ENCODE measurements around the gene ZDHHC12. TPM values are rescaled to one million over a fixed set of nuclear protein-coding genes. Genes with fewer than 3 reads are reported as not detected.
A peak's percentile ranks its signal among the peaks of the same experiment; 100 is the strongest.

The ZDHHC12 gene
- total and polyA plus RNA-seq, 2 of the 13 experiments (the other 11 are each of a cell fraction or from before 2014, with no cell fraction given) = 25.4 to 28.0 TPM

DNA sequence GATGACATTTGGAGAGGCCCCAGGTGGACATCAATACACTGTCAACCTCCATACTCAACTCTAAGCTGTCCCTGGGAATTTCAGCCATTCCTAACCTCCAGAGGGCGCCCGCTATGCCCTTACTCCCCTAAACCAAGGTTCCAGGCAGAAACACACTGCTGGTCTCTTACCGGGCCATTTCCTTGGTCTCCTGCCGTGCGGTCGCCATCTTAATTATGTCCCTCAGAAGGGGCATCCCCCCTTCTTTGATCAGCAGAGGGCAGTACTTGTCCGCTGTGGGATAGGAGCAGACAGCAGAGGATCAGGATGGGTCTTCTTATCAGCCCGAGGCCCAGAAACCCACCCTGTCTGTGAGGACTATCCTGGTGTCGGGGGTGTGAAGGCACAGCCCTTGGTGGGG lies 9.3 kb upstream of the ZDHHC12 start:
- H3K9ac ChIP-seq (ENCODE audit: insufficient read depth, low read depth, low read length) = peak overlapping the region; percentile 1; the same call in 1 of the 2 replicates
- WGBS (ENCODE audit: low lambda C conversion rate) = 61% methylated on average over 3 of the region's 9 CpGs
- in situ Hi-C loops (cut with HindIII; ENCODE audit: extremely low pct_ligation_motif_present, low pct_unique_long_range_greater_than_20kb) = no loop called here
- H3K4me2 ChIP-seq (ENCODE audit: low read depth, low read length) = peak overlapping the region; percentile 69
- peak overlapping the region in 1 of 3 experiments; percentile 32; a peak in 1 of 6 replicates for H3K4me3 ChIP-seq (replicated peaks in 1 of 3; ENCODE audit: insufficient read depth in 1 of 3, low read depth in 2 of 3, low read length in 3 of 3)
- no TSS peak for BruUV-seq (replicated peaks)
- H2AFZ ChIP-seq (ENCODE audit: low read length) = no peak overlapping the region
- ChIA-PET CTCF (ENCODE audit: low intra/inter-chr PET ratio, low total read pairs) (interaction anchor here (0.7 to 1.7 kb wide), 6 partner anchors 31 to 195 kb away, joined by 4 to 17 read pairs (median 4); partner anchors contain the start of genes PKN3, TBC1D13 and ZER1), POLR2A (interaction anchor here (0.6 to 2.1 kb wide), 5 partner anchors 9 to 96 kb away, joined by 3 to 8 read pairs (median 4); partner anchors contain the start of genes ENDOG, SPOUT1 and ZDHHC12)
- ATAC-seq (peak; percentile 91), DNase-seq (ENCODE audit: low spot score) (peak; percentile 91), FAIRE-seq (peak; percentile 97)
- no peaks in the 10 kb centered on the region for H3K9me3 ChIP-seq (ENCODE audit: low read length)
- no peaks in the 10 kb centered on the region for H3K36me3 ChIP-seq (replicated peaks in 1 of 2; ENCODE audit: control insufficient read depth in 1 of 2, insufficient read depth in 2 of 2, low read length in 2 of 2)
- no peaks in the 10 kb centered on the region for H3K27me3 ChIP-seq (ENCODE audit: control insufficient read depth in 1 of 2, insufficient read depth in 2 of 2, low read length in 2 of 2)
- H3K79me2 ChIP-seq (ENCODE audit: insufficient read depth, low read length) = no peaks in the 10 kb centered on the region
- intact Hi-C loops (cut with micrococcal nuclease; ENCODE audit: unreplicated experiment) = loop anchor here (1.0 to 2.0 kb wide), 2 partner anchors 38 to 54 kb away; partner anchors contain the start of genes TBC1D13 and ZER1
- H4K20me1 ChIP-seq (ENCODE audit: insufficient read depth, low read length) = no peaks in the 10 kb centered on the region
- H3K4me1 ChIP-seq (ENCODE audit: insufficient read depth, low read length) = peaks cover 14% of the 10 kb centered on the region
- peak overlapping the region; percentile 14 for H3K27ac ChIP-seq (ENCODE audit: extremely low read length, insufficient read depth, low read length)
- TF ChIP-seq, protein P1, sequence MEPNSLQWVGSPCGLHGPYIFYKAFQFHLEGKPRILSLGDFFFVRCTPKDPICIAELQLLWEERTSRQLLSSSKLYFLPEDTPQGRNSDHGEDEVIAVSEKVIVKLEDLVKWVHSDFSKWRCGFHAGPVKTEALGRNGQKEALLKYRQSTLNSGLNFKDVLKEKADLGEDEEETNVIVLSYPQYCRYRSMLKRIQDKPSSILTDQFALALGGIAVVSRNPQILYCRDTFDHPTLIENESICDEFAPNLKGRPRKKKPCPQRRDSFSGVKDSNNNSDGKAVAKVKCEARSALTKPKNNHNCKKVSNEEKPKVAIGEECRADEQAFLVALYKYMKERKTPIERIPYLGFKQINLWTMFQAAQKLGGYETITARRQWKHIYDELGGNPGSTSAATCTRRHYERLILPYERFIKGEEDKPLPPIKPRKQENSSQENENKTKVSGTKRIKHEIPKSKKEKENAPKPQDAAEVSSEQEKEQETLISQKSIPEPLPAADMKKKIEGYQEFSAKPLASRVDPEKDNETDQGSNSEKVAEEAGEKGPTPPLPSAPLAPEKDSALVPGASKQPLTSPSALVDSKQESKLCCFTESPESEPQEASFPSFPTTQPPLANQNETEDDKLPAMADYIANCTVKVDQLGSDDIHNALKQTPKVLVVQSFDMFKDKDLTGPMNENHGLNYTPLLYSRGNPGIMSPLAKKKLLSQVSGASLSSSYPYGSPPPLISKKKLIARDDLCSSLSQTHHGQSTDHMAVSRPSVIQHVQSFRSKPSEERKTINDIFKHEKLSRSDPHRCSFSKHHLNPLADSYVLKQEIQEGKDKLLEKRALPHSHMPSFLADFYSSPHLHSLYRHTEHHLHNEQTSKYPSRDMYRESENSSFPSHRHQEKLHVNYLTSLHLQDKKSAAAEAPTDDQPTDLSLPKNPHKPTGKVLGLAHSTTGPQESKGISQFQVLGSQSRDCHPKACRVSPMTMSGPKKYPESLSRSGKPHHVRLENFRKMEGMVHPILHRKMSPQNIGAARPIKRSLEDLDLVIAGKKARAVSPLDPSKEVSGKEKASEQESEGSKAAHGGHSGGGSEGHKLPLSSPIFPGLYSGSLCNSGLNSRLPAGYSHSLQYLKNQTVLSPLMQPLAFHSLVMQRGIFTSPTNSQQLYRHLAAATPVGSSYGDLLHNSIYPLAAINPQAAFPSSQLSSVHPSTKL (CRISPR knock-in tag; IDR thresholded peaks at IDR 0.05) = peak; percentile 30; the same call in 1 of the 2 replicates
- TF ChIP-seq FOXA3 (CRISPR knock-in tag; IDR thresholded peaks at IDR 0.05) (peak; percentile 56), HMGA1 (CRISPR knock-in tag; conservative IDR thresholded peaks at IDR 0.05) (no peak), GATA4 (IDR thresholded peaks at IDR 0.05; ENCODE audit: borderline replicate concordance, low read depth) (no peak), YY1 (IDR thresholded peaks at IDR 0.05; ENCODE audit: insufficient read depth, insufficient replicate concordance, low read depth, low read length) (peak; percentile 93), ZNF546 (CRISPR knock-in tag; conservative IDR thresholded peaks at IDR 0.05) (no peak), NONO (IDR thresholded peaks at IDR 0.05) (no peak), NONO (CRISPR knock-in tag; conservative IDR thresholded peaks at IDR 0.05) (peak; percentile 48; the same call in 1 of the 2 replicates)
- TF ChIP-seq, protein P2, sequence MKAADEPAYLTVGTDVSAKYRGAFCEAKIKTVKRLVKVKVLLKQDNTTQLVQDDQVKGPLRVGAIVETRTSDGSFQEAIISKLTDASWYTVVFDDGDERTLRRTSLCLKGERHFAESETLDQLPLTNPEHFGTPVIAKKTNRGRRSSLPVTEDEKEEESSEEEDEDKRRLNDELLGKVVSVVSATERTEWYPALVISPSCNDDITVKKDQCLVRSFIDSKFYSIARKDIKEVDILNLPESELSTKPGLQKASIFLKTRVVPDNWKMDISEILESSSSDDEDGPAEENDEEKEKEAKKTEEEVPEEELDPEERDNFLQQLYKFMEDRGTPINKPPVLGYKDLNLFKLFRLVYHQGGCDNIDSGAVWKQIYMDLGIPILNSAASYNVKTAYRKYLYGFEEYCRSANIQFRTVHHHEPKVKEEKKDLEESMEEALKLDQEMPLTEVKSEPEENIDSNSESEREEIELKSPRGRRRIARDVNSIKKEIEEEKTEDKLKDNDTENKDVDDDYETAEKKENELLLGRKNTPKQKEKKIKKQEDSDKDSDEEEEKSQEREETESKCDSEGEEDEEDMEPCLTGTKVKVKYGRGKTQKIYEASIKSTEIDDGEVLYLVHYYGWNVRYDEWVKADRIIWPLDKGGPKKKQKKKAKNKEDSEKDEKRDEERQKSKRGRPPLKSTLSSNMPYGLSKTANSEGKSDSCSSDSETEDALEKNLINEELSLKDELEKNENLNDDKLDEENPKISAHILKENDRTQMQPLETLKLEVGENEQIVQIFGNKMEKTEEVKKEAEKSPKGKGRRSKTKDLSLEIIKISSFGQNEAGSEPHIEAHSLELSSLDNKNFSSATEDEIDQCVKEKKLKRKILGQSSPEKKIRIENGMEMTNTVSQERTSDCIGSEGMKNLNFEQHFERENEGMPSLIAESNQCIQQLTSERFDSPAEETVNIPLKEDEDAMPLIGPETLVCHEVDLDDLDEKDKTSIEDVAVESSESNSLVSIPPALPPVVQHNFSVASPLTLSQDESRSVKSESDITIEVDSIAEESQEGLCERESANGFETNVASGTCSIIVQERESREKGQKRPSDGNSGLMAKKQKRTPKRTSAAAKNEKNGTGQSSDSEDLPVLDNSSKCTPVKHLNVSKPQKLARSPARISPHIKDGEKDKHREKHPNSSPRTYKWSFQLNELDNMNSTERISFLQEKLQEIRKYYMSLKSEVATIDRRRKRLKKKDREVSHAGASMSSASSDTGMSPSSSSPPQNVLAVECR (CRISPR knock-in tag; IDR thresholded peaks at IDR 0.05; ENCODE audit: borderline replicate concordance) = 0 out of 2 replicates have a peak, but pooled peaks have one; percentile 72
- TF ChIP-seq, protein P3, sequence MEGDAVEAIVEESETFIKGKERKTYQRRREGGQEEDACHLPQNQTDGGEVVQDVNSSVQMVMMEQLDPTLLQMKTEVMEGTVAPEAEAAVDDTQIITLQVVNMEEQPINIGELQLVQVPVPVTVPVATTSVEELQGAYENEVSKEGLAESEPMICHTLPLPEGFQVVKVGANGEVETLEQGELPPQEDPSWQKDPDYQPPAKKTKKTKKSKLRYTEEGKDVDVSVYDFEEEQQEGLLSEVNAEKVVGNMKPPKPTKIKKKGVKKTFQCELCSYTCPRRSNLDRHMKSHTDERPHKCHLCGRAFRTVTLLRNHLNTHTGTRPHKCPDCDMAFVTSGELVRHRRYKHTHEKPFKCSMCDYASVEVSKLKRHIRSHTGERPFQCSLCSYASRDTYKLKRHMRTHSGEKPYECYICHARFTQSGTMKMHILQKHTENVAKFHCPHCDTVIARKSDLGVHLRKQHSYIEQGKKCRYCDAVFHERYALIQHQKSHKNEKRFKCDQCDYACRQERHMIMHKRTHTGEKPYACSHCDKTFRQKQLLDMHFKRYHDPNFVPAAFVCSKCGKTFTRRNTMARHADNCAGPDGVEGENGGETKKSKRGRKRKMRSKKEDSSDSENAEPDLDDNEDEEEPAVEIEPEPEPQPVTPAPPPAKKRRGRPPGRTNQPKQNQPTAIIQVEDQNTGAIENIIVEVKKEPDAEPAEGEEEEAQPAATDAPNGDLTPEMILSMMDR (CRISPR knock-in tag; IDR thresholded peaks at IDR 0.05) = peak; percentile 94
- TF ChIP-seq, protein P4, sequence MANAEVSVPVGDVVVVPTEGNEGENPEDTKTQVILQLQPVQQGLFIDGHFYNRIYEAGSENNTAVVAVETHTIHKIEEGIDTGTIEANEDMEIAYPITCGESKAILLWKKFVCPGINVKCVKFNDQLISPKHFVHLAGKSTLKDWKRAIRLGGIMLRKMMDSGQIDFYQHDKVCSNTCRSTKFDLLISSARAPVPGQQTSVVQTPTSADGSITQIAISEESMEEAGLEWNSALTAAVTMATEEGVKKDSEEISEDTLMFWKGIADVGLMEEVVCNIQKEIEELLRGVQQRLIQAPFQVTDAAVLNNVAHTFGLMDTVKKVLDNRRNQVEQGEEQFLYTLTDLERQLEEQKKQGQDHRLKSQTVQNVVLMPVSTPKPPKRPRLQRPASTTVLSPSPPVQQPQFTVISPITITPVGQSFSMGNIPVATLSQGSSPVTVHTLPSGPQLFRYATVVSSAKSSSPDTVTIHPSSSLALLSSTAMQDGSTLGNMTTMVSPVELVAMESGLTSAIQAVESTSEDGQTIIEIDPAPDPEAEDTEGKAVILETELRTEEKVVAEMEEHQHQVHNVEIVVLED (CRISPR knock-in tag; IDR thresholded peaks at IDR 0.05; ENCODE audit: borderline replicate concordance) = peak; percentile 23; the same call in 1 of the 2 replicates

Data from HepG2 (cell line).